Lower leg skin (tissue), 3 donors: Measurements from ENCODE around the gene GLRX3.

Source experiments
- CTCF ChIP-seq, 3 donors: fragments of 450-650 bp; IDR thresholded peaks; one replicate each; pipeline ENCODE4 v1.5.1; 2016; ENCODE audit warnings: antibody characterized with exemption in 3 of 3, mild to moderate bottlenecking in 3 of 3, moderate library complexity in 2 of 3
- POLR2A ChIP-seq, 2 donors: fragments of 450-650 bp; IDR thresholded peaks; one replicate each; pipeline ENCODE4 v1.6.1; 2016 to 2017; ENCODE audit warnings: antibody characterized with exemption in 2 of 2, mild to moderate bottlenecking in 1 of 2, moderate library complexity in 1 of 2

GRCh38 chr10:130141878-130142277, 5.7 kb downstream of the GLRX3 start:
- TF ChIP-seq CTCF (IDR thresholded peaks at IDR 0.05) (no peak), POLR2A (IDR thresholded peaks at IDR 0.05) (no peak)
